ENCODE results near the gene NME3. TPM values are rescaled to one million over a fixed set of nuclear protein-coding genes. Genes with fewer than 3 reads are reported as not detected.

Gene NME3
- total and polyA plus RNA-seq, 9 of the 15 experiments (the other 6 are each of a cell fraction or from before 2014, with no cell fraction given): 0.68 to 76.3 (median 11.5) TPM

- TF ChIP-seq RAD51 (IDR thresholded peaks at IDR 0.05; ENCODE audit: borderline replicate concordance, low read depth) (no peak), GTF2F1 (IDR thresholded peaks at IDR 0.05; ENCODE audit: low read depth, low read length) (no peak), ZBTB17 (CRISPR knock-in tag; IDR thresholded peaks at IDR 0.05) (0 out of 2 replicates have a peak, but pooled peaks have one; percentile 46), KLF13 (tag; IDR thresholded peaks at IDR 0.05; ENCODE audit: borderline replicate concordance, low read depth) (peak; percentile 86), ZNF444 (CRISPR knock-in tag; IDR thresholded peaks at IDR 0.05) (no peak), NONO (IDR thresholded peaks at IDR 0.05; ENCODE audit: low read depth in 2 of 2, low read length in 1 of 2) (peak; percentile 53 to 78; a peak in 2 of 4 replicates), PRDM10 (IDR thresholded peaks at IDR 0.05; ENCODE audit: partially characterized antibody) (peak; percentile 14), EWSR1 (IDR thresholded peaks at IDR 0.05; ENCODE audit: borderline replicate concordance, low read depth, partially characterized antibody) (no peak), CBX1 (IDR thresholded peaks at IDR 0.05; ENCODE audit: low read depth) (peak; percentile 61; the same call in 1 of the 2 replicates), MGA (IDR thresholded peaks at IDR 0.05) (peak; percentile 82), NBN (IDR thresholded peaks at IDR 0.05; ENCODE audit: low read depth) (no peak), DIDO1 (tag; IDR thresholded peaks at IDR 0.05; ENCODE audit: low read depth) (peak; percentile 84)
These were observed 1.8 kb upstream of the NME3 start, which contains the start of gene MRPS34 (continued) for GRCh38 chr16:1772908-1773702.
